GM19397 (cell line): ENCODE results near the gene AKNAD1.

Experiments
- ATAC-seq: cut with Tn5 transposase; IDR thresholded peaks from one replicate; pipeline ENCODE4 v1.9.1; 2021; ENCODE audit warnings: mild to moderate bottlenecking, moderate library complexity; ENCODE audit not compliant: unreplicated experiment

AKNAD1 gene

GRCh38 chr1:108830119-108831008, 26.5 kb downstream of the AKNAD1 start:
- ATAC-seq: no peak

DNA sequence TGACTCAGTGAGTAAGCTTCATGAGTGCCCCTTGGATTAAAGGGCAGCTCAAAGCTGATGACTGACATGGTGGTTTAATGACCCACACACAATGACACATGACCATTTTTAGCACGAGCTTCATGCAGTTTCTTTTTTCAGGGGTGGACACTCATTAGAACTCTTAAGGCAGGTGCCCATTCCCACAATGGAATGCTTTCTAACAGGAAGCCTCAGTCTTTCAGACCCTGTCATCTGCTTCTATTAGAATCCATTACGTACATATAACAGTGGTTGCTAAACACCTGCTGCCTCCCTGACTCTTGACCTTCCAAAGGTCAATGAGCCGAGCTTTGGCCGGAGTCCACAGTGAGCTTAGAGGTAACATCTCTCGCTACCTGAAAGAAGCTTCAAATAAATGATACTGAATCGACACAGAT, 27.4 kb downstream of the AKNAD1 start:
- no peak for ATAC-seq

DNA sequence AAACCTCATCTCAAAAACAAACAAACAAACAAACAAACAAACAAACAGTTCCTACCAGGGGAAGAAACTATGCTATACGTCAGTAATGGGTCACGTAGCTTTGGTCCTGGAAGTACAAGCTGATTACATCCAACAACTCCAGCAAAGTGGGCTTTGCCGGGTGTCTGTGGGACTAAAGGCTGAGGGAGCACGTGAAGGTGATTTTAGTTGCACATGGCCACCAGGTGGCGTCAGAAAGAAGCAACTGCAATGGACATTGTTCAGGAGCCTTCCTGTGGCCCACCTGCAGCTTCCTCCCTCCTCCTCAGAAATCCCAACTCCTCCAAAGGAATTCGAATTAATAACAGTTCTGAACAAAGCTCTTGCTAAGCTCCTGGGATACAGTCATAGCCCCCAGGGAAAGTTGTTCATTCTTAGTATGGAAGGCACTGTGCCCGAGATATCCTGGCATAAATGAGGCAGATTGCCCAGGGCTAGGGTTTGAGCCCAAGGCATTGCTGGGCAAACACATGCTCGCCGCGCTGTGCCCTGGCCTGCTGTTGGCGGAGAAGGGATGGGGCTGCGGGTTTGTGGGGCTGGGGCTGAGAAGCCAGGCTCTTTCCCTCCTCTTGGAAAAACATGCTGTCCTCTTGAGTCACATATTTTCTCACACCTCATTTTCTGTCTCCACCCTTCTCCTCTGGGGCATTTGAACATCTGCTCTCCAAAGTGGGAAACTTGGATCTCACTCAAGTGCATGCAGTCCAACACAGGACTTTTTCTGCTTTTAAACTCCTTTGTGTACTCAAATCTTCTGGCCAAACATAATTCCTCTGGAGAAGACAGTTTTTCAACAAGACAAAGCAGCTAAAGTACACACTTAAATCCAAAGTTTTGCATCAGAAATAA, 28.6 kb downstream of the AKNAD1 start:
- ATAC-seq: no peak

DNA sequence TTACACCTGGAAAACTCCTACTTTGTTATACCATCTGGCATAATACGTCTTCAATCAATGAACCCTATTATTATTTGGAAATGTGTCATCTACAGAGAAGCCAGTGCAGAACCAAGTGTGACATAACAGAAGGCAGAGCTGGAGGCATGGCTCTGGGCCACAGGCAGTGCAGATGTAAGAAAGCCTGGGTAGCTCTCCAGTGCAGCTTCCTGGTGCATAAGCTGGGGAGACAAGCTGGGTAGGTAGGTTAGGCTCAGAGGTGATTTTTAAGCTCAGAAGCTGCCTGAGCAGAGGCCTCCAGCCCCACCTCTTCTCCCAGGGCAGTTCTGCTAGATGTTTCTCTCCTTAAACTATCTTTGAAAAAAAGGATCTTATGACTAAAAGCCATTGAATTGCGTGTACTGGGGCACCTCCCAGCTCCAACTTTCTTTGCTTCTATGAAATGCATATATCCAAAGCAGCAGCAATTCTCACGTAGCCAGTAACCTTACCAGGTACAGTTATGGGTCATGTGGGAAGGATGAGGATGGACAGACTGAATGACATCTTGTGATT, 30.7 kb downstream of the AKNAD1 start:
- no peak for ATAC-seq

DNA sequence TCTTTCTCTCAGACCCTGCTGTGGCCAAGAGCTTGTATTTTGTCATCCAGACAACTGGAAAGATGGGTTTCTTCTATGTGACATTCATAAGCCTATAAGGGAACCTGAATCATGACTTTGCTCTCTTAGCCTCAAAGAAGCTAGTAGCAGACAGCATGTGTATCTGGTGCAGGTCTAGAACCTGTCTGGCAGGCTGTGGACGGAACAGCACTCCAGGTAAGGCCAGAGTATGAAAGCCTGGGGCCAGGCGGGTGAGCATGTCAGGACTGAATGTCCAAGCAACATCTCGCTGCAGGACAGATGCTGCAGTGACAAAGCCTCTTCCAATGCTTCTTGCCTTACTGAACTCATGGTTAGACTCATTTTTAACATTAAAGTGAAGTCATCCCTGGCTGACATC, 32.8 kb downstream of the AKNAD1 start:
- ATAC-seq: no peak

GRCh38 chr1:108823632-108824031, 33.3 kb downstream of the AKNAD1 start:
- ATAC-seq: no peak

GRCh38 chr1:108819878-108820277, 37.0 kb downstream of the AKNAD1 start:
- ATAC-seq: no peak

GRCh38 chr1:108817811-108818210, 39.1 kb downstream of the AKNAD1 start:
- no peak for ATAC-seq

DNA sequence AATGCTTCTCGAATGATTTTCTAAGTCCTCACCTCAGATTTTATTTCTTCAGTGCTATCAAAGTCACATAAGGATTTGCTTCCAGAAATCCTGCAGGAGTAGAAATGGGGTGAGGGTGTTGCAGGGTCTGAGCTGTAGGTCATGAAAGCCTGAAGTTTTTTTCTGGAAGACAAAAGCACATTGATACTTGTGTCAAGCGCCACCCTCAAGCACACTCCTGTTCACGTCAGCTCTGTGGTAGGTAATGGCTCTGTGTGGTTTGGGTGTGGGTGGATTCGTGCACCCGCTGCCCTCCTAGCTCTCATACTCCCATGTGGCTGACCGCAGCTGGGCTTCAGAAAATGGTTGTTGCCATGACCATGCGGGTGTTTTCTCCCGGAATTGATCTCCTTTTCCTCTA, 39.9 kb downstream of the AKNAD1 start:
- no peak for ATAC-seq

DNA sequence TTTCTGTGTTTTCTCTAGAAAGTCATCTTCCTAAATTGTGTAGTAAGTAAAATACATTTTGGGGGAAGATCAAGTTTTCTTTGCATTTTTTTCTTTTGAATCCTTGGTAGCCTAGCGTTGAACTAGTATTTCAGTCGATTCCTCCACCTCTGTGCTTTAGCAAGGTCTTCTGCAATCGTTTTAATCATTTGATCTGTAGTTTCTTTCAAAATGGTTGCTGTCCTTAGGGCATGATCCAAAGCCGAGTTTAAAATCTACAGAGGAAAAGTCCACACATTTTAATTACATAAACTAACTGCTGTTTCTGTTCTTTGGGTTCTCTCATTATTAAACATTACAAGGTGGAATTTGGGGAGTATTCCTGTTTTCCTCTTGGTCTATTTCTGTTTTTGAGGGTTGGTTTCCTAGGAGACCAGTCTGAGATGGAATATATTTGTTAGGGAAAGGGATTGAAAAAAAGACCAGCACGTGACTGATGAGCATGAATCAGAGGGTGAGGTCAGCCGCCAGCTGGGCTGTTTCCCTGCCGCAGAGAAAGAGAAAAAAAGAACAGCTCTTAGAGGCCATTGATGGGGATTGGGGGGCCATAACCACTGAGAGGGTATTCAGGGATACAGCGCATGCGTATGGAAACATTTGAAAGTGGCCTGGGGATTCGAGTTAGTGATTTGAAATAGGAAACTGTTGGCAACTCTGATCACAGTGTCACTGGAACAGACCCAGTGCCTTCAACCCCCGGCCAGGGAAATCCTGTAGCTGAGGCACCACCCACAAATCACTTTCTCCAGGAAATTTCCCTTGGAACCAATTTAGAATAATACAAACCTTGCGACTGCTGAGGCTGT, 40.6 kb downstream of the AKNAD1 start:
- no peak for ATAC-seq

DNA sequence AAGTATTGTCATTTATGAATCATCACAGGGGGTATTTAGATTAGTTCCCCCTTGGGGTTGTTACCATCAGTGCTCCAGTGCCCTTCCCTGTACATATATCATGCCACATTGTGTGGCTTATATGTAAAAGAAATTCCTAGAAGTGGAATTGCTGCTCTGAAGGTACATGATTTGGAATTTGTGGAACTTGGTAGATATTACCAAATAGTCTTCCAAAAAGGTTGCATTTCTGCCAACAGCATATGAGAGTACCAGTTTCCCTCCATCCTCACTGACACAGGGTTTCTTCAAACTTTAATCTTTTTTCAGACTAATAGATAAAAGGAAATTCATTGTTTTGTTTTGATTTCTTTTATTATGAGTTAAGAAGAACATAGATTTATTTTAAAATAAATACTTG, 41.3 kb downstream of the AKNAD1 start:
- ATAC-seq: no peak

- no peak for ATAC-seq
Measured at GRCh38 chr1:108814343-108815125, 42.4 kb downstream of the AKNAD1 start.

- no peak for ATAC-seq
Measured at GRCh38 chr1:108813326-108813725, 43.6 kb downstream of the AKNAD1 start.

DNA sequence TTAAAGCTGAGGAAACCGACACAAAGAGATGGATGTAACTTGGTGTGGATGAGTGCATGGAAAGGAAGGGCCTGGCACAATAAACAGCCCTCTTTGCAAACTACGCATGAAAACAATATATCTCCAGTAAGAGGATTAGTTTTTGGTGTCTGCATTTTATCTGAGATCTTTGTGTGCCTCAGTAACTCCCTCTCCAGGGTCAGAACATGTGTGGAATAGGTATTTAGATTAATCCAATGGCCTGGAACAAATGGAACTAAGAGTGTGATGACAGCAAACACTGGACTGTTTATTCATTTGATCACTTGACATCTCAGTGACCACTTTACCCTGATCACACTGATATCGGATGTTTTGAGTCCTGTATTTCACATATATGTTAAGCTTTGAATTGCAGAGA, 45.3 kb downstream of the AKNAD1 start:
- no peak for ATAC-seq

- ATAC-seq: no peak
Measured at GRCh38 chr1:108808438-108808837, 48.5 kb downstream of the AKNAD1 start.

DNA sequence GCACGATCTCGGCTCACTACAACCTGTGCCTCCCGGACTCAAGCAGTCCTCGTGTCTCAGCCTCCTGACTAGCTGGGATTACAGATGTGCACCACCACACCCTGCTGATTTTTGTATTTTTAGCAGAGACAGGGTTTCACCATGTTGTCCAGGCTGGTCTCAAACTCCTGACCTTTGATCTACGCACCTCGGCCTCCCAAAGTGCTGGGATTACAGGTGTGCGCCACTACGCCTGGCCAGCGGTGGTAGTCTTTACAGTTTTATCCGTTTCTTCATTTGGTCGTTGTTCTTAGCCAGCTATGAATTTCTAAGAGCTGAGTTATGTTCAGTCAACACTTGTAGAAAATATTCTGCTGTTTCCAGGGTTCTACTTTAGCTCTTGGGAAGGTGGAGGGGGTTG, 53.3 kb downstream of the AKNAD1 start:
- no peak for ATAC-seq

DNA sequence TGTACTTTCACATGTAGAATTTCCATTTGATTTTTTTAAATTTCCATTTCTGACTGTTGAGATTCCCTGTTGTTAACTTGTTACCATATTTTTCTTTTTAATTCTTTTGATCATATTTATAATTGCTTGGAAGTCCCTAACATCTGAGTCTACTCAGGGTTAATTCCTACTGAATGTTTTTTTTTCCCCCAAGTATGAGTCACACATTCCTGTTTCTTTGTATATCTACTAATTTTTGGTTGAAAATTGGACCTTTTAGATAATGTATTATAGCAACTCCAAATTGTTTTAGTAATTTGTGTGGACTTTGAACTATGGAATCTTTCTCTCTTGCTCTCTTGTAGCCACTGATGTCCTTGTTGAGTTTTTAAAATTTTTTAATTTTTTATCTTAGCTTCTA, 55.8 kb downstream of the AKNAD1 start:
- ATAC-seq: no peak

- ATAC-seq: no peak
Measured at GRCh38 chr1:108799001-108799400, 57.9 kb downstream of the AKNAD1 start.

DNA sequence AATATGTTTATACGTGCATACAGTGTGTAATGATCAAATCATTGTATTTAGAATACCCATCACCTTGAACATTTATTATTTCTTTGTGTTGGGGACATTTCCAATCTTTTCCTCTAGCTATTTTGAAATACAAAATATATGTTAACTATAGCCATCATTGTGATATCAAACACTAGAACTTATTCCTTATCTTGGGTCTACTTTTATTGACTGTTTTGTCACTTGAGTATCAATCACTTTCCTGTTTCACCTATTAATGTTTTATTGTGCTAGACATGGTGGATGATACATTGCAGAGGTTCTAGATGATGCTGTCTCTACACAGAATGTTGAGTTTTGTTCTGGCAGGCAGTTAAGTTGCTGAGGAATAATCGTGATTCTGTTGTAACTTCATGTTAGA, 64.5 kb downstream of the AKNAD1 start:
- no peak for ATAC-seq

GRCh38 chr1:108791790-108792189, 65.1 kb downstream of the AKNAD1 start:
- no peak for ATAC-seq
